ENCODE data around the gene MMP24. TPM values are rescaled to one million over a fixed set of nuclear protein-coding genes. Genes with fewer than 3 reads are reported as not detected.

Gene MMP24
- total RNA-seq, 1 donor from 2014 or later = 102 TPM

DNA sequence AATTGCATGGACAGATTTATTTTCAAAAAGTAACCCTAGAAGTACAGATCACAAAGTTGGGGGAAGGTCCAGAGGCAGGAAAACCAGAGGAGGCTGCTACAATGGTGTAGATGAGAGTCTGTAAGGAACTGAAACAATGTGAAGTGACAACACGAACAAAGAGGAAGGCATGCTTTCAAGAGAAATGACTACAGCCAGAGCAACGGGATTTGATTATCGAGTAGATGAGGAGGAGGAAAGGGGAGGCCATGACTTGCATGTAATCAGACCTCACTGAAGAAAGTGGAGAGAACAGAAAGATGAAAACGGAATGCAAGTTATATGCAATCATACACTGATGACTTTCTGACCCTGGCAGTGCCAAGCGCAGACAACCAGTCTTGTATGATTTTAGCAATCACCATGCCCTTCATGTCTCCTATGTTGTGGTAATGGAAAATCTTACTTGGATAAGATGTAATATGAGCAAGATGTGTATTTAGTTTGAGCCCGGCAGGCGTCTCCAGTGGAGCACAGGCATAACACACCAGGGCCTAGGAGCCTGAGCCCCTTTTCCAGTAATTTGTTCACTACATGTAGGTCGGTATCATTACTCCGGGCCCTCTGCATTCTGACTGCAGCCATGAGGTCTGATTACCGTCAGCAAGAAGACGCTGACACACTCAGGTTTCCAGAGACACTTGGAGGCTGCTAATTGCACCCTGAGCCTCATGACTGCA lies 99.7 kb downstream of the MMP24 start:
- DNase-seq (ENCODE audit: low spot score in 2 of 2) = no peak
- FAIRE-seq = no peak

Small RNA genes within 50 kb of the gene (small RNA-seq; reads per million reads assigned to genes)
- gene MT1P3 (not detected), gene RNA5SP483 (not detected)

Other genes starting within 250 kb of the MMP24 start
- gene TRPC4AP, start 133.9 kb upstream of the MMP24 start, total RNA-seq = 52.2 TPM
- 11.0 TPM for gene EDEM2, start 79.4 kb upstream of the MMP24 start, total RNA-seq
- gene PROCR, start 54.6 kb upstream of the MMP24 start, total RNA-seq = 4.9 TPM
- 3.3 TPM for gene MMP24OS, start 51.4 kb downstream of the MMP24 start, total RNA-seq
- 71.7 TPM for gene EIF6, start 58.1 kb downstream of the MMP24 start, total RNA-seq
- not detected for gene FAM83C, start 65.7 kb downstream of the MMP24 start, total RNA-seq
- 28.5 TPM for gene UQCC1, start 185.3 kb downstream of the MMP24 start, total RNA-seq
- gene GDF5, start 211.5 kb downstream of the MMP24 start, total RNA-seq = 0.41 TPM
- gene CEP250, start 228.9 kb downstream of the MMP24 start, total RNA-seq = 21.6 TPM

All from frontal cortex (tissue), 4 donors.